HG03103 (cell line): Measurements from ENCODE around the gene PRTN3.

Source experiments
- ATAC-seq: cut with Tn5 transposase; IDR thresholded peaks from one replicate; pipeline ENCODE4 v1.9.1; 2021; ENCODE audit warnings: low read depth; ENCODE audit not compliant: unreplicated experiment

PRTN3 gene, protein sequence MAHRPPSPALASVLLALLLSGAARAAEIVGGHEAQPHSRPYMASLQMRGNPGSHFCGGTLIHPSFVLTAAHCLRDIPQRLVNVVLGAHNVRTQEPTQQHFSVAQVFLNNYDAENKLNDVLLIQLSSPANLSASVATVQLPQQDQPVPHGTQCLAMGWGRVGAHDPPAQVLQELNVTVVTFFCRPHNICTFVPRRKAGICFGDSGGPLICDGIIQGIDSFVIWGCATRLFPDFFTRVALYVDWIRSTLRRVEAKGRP

DNA sequence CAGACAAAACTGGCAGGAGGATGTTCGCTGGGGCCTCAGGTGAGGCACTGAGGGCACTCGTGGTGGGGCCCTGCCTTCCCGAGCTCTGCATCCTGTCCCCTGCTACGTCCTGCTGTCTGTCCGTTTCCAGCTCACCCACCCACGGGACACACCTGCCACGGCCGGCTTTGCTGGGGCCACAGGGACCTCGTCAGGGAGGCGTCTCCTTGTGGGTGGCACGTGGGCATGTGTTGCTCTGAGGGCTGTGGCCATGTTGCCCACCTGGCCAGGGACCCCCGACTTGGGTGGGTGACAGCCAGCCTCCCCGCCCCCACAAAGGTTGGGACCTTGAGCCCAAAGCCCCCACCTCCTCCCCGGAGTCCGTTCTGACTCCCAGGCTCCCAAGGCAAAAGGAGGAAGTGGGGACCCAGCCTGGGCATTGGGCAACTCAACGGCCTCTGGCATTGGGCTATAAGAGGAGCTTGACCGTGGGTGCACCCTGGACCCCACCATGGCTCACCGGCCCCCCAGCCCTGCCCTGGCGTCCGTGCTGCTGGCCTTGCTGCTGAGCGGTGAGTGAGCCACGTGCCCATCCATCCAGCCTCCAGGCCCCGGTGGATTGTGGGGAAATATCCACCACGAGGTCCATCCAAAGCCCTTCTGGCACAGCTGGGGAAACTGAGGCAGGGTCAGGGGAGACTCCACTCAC is at the start of gene PRTN3:
Gene PRTN3 (plus strand): TSS at position 481 of the 688 bp plus-strand sequence. CDS start 10 bp downstream, at position 491.
- ATAC-seq: no peak

DNA sequence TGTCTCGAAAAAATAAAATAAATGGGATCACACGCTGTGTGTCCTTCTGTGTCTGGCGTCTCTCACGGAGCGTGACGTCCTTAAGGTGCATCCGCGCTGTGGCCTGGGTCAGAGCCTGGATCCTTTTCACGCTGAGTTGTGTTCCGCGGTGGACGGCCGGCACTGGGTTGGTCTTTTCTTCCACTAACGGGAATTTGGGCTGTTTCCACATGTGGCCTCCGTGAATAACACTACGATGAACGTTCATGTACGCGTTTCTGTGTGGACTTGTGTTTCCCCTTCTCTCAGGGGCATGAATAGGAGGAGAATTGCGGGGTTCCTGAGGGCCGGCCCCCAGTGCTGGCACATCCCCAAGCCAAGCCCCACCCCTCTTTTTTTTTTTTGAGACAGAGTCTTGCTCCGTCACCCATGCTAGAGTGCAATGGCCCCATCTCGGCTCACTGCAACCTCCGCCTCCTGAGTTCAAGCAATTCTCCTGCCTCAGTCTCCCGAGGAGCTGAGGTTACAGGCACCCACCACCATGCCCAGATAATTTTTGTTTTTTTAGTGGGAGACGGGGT is 49.7 kb upstream of the PRTN3 start:
- no peak for ATAC-seq

DNA sequence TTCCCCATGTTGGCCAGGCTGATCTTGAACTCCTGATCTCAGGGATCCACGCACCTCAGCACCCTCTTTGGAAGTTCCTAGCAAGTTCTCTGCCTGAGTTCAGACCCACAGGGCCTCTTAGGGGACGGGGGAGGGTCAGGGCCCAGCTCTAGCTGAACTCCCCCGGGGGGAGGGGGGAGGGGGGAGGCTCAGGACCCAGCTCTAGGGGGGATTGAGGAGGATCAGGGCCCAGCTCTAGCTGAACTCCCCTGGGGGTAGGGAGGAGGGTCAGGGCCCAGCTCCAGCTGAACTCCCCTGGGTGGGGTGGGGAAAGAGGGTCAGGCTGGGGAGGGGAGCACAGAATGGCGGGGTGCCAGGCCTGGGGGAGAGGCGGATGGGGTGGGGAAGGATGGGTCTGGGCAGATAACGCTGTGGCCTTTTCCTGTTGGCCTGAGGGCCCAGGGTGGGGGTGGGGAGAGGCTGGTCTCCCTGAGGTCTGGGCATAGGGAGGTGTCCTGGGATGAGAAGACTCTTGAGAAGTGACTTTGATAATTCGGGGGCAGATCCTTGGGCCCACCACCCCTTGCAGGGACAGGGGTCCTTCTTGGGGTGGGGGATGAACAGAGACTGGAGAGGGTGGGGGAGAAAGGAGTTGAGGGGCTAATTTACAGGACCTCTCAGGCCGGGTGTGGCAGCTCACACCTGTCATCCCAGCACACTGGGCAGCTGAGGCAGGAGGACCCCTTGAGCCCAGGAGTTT is 49.1 kb upstream of the PRTN3 start:
- ATAC-seq: no peak

DNA sequence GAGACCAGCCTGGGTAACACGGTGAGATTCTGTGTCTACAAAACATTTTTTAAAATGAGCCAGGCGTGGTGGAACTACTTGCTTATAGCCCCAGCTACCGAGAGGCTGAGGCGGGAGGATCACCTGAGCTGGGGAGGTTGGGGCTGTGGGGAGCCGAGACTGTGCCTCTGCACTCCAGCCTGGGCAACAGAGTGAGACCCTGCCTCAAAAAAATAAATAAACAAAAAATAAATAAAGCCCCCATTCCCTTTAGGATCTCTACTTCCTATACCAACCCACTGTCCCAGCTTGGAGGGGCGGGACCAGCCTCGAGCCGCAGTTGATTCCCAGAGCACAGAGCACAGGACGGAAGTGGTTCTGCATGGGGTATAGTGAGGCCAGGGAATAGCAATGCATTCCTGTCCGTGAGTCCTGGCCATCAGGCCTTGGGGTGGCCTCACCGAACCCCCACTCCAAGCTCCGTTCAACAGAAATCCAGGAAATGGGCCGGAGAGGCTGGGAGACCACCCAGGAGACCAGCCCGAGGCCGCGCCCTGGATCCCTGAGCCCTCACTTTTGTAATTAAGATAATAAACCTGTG is 48.4 kb upstream of the PRTN3 start:
- no peak for ATAC-seq

DNA sequence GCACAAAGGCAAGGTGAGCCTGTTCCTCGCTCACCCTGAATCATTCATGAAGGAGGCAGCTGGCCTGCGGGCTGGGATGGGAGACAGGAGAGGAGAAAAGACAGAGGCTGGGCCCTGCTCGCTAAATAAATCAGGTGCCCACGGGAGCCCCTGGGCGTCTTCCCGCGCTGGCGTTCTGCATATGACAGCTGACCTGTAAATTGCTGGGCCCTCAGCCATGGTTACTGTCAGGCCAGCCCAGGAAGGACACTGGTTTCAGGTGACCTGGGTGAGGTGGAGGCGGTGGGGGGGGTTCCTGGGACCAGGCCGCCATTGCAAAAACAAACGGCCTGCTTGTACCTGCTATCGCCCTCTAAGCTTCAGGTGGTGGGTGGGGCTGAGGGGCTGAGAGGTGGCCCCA is 47.0 kb upstream of the PRTN3 start:
- ATAC-seq: no peak

DNA sequence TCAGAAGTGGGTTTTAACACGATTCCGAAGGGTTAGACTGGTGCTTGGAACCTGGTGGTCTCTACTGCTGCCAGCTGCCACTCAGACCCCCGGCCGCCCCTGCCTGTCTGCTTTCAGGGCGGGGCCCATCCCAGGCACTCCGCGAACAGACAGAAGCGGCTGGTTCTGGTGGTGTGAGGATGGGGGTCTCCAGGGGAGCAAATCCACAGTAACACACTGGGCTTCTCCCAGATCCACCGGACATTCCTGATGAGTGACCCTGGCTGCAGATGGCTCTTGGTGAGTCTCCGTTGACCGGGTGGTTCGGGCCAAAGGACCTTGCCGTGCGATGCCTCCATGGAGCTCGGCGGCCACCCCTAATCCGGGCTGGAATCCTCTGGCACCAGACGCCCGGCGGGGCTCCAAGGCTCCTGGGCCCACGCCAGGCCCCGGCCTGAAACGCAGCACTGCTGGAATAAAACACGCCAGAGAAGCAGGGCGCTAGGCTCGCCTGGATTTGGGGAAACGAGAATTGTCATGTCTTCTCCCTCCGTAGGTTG is 45.7 kb upstream of the PRTN3 start:
- ATAC-seq: no peak

DNA sequence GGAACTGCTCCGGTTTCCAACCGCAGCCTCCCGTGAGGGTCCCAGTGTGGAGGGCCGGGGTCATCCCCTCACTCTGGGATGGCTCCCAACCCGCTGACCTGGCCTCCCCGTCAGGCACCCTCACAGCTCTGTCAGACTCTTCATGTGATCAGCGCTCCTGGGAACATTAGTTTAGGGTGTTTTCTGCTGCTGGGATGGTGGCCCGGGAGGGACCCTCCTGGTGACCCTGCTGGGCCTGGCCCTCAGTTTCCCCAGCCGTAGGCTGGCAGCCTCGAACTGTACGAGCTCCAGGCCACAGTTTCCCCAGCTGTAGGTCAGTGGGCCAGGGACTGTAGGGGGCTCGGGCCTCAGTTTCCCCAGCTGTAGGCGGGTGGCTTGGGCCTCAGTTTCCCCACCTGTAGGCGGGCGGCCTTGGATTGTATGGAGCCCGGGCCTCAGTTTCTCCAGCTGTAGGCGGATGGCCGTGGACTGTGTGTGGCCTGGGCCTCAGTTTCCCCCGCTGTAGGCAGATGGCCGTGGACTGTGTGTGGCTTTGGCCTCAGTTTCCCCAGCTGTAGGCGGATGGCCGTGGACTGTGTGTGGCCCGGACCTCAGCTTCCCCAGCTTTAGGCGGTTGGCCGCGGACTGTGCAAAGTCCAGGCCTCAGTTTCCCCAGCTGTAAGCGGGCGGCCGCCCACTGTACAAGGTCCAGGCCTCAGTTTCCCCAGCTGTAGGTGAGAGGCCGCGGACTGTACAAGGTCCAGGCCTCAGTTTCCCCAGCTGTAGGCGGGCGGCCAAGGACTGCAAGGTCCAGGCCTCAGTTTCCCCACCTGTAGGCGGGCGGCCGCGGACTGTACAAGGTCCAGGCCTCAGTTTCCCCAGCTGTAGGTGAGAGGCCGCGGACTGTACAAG is 44.9 kb upstream of the PRTN3 start:
- ATAC-seq: no peak

DNA sequence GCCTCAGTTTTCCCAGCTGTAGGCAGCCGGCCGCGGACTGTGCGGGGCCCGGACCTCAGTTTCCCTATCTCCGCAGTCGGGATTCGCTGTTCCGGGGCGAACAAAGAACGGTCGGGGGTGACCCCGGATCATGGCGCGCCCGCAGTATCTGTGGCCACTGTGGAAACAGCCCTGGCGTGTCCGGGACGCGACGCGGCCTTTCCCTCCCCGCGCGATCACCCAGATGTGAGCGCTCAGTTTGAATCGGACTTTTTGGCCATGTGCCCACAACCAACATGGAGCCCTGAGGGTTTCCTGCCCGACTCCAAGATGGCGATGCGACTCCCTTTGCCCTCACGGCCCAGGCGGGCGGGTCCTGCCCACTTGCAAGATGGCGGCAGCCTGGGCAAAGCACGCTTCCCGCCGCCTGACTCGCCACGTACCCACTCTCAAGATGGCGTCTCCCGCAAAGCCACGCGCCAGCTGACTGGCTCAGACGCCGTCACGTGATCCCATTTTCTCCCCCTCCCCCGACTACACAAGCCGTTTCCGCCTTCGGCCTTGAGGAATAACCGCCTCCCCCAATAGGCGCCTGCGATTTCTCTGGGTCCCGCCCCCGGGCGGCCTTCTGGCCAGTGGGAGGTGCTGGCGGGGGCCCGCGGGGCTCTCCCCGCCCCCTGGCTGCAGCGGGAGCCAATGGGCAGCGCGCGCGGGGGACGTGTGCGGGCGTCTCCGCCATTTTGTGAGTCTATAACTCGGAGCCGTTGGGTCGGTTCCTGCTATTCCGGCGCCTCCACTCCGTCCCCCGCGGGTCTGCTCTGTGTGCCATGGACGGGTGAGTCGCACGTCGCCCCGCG is 43.9 kb upstream of the PRTN3 start, which contains the start of gene PTBP1:
Gene PTBP1 (plus strand): TSS at position 761 of the 836 bp plus-strand sequence. CDS start 46 bp downstream, at position 807.
- ATAC-seq: peak; percentile 71

DNA sequence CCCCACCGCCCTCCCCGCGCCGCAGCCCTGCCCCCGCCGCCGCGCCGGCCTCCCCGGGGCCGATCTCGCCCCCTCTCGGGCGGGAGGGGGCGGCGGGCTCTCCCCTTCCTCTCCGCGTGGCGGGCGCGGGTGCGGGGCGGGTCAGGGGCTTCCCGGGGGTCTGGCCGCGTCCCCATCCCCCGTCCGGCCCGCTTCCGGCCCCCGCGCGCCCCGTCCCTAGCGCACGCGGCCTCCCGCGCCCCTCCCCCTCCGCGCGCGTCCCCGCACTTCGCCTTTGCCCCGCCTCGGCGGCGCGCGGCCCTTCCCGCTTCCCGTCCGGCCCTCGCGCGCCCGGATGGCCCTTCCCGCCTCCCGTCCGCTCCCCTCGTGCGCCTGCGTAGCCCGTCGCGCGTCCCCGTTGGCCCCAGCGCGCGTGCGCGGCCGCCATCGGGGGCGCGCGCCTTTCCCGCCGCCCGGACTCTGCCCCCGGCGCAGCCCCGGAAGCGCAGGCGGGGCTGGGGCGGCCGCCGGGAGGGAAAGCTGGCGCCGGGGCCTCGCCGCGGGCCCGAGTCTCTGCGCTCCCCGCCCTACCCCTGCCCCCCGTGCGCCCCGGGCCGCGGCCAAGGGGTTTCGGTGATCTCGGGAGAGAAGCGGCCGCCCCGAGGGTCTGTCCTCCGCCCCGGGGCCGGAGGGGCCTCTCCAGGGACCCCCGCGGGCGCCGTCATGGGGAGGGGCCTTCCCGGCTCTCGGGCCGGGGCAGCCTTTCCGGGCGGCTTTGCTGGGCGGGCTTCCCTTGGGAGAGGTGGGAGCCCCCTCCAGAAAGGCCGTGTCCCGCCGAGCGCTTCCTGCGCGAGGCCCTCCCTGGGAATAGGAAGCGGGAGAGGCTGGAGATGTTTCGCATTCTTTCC is 43.0 kb upstream of the PRTN3 start:
- ATAC-seq: peak; percentile 32

DNA sequence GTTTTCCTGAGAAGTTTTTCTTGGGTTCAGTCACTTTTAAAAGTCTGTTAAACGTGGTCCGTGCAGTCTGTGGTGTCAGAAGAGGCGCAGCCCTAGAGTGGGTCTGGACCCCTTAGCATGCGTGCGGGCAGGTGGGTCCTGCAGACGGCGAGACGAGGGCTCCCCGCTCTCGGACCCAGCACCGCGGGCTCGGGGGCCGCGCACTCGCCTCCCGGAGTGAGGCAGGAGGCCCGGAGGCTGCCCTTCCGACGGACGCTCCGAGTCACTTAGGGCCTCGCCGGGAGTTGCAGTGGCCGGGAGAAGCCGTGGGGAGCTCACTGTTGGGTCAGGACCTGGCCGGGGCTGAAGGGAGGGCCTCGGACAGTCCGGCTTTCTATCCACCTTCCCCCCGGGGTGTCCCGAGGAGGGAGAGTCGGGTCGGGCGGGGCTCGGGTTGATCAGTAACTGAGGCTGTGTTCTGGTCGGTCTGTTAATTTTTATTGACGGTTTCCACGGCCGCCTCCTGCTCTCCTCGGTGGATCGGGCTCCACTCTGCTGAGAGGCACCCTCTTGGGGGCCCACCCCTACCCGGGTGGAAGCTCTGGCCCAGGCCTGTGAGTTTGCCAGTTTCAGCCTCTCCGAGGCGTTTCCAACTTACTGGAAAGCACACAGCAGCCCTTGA is 42.3 kb upstream of the PRTN3 start:
- ATAC-seq: no peak

DNA sequence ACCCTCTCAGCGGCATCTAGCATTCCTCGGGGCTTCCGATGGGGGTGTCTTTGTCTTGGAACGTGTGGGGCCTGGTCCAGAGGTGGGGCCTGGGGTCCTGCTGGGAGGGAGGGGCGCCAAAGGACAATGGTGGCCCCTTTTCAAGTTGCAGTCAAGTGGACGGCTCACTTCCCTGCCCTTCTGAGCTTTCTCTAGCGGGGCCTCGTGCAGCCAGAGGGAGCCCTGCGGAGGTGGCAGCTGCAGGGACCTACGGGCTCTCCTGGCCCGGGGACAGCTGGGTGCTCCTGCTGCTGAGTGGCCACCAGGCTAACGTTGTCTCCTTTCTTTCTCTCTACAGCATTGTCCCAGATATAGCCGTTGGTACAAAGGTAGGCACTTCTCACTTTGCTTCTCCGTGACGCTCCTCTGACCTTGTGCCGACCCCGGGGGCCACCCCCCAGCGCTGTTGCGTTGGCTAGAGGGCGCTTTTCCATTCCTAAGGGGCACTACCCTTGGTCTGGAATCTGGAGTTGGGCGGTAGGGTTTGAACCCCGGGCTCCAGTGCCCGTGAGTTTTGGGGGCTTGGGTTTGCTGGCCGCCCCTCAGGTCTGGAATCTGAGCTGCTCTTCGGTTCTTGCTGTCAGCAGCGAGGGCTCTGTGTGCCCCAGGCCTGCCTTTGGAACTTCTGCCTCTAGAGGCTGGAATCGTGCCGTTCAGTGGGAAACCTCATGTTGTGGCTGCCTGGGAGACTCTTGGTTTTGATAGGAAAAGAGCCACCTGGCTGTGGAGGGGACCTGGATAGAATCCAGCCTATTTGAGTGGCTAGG is 41.5 kb upstream of the PRTN3 start:
- no peak for ATAC-seq

DNA sequence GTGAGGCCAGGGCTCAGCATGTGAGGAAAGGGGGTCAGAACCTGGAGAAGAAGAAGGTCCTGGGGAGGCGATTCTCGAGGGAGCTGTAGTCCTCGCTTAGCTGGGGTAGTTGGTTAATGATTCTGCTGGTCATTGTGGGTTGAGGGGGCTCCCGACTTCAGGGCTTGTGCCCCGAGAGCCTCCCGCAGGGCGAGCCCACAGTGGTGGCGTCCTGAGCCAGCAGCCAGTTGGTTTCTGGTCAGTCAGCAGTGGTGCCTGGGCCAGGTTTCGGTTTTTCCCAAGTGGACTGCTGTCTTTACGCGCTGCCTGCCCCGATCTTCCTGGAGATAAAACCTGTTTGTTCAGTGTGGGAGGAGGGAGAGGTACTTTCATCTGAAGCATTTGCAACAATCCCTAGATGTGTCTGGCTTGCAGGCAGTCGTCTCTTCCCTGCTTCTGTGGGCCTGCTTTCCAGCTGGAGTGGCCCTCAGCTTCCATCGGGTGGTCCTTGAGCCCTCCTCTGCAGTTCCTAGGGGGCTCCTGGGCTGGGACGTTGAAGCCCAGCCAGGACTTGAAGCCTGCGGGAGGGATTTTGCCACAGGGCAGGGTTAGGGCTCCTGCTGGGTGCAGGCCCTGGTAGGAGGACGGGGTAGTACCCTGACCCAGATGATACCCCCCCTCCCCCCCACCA is 40.3 kb upstream of the PRTN3 start:
- no peak for ATAC-seq

DNA sequence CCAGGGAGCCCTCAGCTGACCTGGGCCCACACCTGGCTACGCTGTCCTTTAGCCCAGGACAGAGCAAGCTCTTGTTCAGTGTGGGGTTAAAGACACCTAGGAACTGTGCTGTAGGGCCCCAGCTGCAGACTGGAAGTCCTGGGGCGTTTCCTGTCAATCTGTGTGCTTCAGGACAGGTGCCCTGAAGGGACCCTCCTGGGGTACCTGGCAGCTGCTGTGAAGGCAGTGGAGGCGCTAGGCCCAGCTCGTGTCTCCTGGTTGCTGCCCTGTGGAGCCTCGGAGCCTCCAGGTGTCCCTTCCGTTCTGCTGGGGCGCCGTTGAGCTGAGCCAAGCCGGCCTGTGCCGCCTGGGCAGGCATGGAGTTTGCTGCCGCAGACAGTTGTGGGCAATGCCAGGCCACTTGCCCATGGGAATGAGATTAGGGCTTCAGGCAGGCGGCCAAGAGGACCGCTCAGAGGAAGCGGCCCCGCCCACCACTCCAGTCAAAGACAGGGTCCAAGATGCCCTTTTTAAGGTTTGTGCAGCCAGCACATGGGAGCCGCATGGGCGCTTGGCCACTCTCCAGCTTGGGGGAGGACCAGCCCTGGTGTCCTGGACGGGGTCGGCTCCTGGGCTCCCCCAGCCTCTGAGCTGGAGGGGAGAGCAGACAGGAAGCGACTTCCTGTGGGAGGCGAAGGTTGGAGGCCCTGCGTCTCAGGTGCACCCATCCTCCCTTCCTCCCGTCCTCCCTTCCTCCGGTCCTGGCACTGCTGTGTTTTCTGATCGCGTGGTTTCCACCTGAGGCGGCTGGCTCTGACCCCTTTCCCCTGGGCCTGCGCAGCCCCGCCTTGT is 39.6 kb upstream of the PRTN3 start:
- ATAC-seq: no peak

DNA sequence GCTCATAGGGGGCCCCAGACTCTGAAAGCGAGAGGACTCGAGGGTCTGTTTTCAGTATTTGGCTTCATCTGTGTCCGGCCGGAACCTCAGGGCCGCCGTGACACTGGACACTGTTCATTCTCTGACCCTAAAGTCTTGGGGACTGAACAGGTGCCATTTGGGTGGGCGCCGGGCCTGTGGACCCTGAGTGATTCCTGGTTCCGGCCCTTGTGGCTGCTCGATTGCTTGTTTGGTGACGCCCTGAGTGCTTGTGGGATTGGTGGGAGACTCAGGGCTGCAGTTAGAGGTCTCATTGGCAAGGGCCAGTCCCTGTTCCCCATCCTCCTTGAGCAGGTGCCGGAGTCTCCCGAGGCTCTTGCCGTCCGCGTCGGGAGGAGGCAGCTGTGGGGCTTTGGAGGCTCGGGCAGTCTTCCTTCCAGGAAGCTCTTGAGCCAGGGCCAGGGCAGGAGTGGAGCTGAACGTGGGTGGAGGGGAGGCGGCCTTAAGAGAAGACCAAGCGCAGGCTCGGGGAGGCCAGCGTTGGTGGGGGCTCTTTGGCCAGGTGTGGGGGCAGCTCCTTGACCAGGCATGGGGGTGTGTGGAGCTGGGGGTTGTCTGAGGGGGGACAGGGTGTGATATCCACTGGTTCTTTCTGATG is 38.8 kb upstream of the PRTN3 start:
- no peak for ATAC-seq
